HEK293T (cell line): ENCODE measurements around the gene TPSAB1.
"Not testable (repeated sequence)": the region's sequence is repeated elsewhere in the genome, so short reads cannot be mapped to it uniquely, and the experiment has no call there.

Experiments
- CTCF ChIA-PET: fragments of 350-600 bp; formaldehyde crosslinking; extraction: SDS; loops from one replicate; lab custom pipeline; 2021; ENCODE audit warnings: antibody characterized with exemption, inconsistent platforms; lab: Yijun Ruan, JAX
- POLR2A ChIA-PET: fragments of 350-600 bp; formaldehyde crosslinking; extraction: SDS; loops from one replicate; lab custom pipeline; 2020; ENCODE audit warnings: antibody characterized with exemption, inconsistent platforms; lab: Yijun Ruan, JAX
- DNase-seq: peaks from one replicate; pipeline ENCODE4 v3.0.0; 2012; ENCODE audit warnings: mixed read lengths; ENCODE audit errors: extremely low spot score
- ARNT ChIP-seq: fragments of 450-650 bp; IDR thresholded peaks from 2 replicates; pipeline ENCODE4 v1.6.1; 2017; ENCODE audit warnings: mild to moderate bottlenecking
- BHLHE40 ChIP-seq: fragments of 450-650 bp; IDR thresholded peaks from 2 replicates; pipeline ENCODE4 v1.6.1; 2016; ENCODE audit warnings: mild to moderate bottlenecking, moderate library complexity, borderline replicate concordance
- CTBP1 ChIP-seq: fragments of 450-650 bp; IDR thresholded peaks from 2 replicates; pipeline ENCODE4 v1.6.1; 2016; ENCODE audit warnings: borderline replicate concordance
- ELF4 ChIP-seq: fragments of 450-650 bp; IDR thresholded peaks from 2 replicates; pipeline ENCODE4 v1.6.1; 2017; ENCODE audit warnings: antibody characterized with exemption
- FOXA1 ChIP-seq: fragments of 450-650 bp; IDR thresholded peaks from 2 replicates; pipeline ENCODE4 v1.6.1; 2016; ENCODE audit warnings: mild to moderate bottlenecking
- FOXK2 ChIP-seq: fragments of 450-650 bp; IDR thresholded peaks from 2 replicates; pipeline ENCODE4 v1.6.1; 2016; ENCODE audit warnings: mild to moderate bottlenecking
- FOXM1 ChIP-seq: fragments of 450-650 bp; IDR thresholded peaks from 2 replicates; pipeline ENCODE4 v1.6.1; 2017; ENCODE audit warnings: mild to moderate bottlenecking, borderline replicate concordance
- HDGF ChIP-seq: fragments of 450-650 bp; IDR thresholded peaks from 2 replicates; pipeline ENCODE4 v1.6.1; 2017; ENCODE audit warnings: antibody characterized with exemption, borderline replicate concordance
- L3MBTL2 ChIP-seq: fragments of 450-650 bp; conservative IDR thresholded peaks from 2 replicates; pipeline ENCODE4 v1.6.1; 2016; ENCODE audit warnings: mild to moderate bottlenecking
- LEF1 ChIP-seq: fragments of 450-650 bp; IDR thresholded peaks from 2 replicates; pipeline ENCODE4 v1.6.1; 2017; ENCODE audit warnings: mild to moderate bottlenecking, borderline replicate concordance
- NFRKB ChIP-seq: fragments of 450-650 bp; IDR thresholded peaks from 2 replicates; pipeline ENCODE4 v1.6.1; 2016; ENCODE audit warnings: mild to moderate bottlenecking, moderate library complexity
- SP1 ChIP-seq: fragments of 450-650 bp; IDR thresholded peaks from 2 replicates; pipeline ENCODE4 v1.6.1; 2017
- SUZ12 ChIP-seq: fragments of 450-650 bp; IDR thresholded peaks from 2 replicates; pipeline ENCODE4 v1.6.1; 2016; ENCODE audit warnings: mild to moderate bottlenecking
- TARDBP ChIP-seq: fragments of 450-650 bp; IDR thresholded peaks from 2 replicates; pipeline ENCODE4 v1.6.1; 2016
- ZNF384 ChIP-seq: fragments of 450-650 bp; IDR thresholded peaks from 2 replicates; pipeline ENCODE4 v1.6.1; 2016
- TF ChIP-seq, protein P1 (sequence below): fragments of 450-650 bp; IDR thresholded peaks from 2 replicates; pipeline ENCODE4 v1.6.1; 2016

Gene TPSAB1

GRCh38 chr16:1265090-1265630 is 24.7 kb downstream of the TPSAB1 start:
- TF ChIP-seq ZNF384, result no peak
- TF ChIP-seq, protein P1, sequence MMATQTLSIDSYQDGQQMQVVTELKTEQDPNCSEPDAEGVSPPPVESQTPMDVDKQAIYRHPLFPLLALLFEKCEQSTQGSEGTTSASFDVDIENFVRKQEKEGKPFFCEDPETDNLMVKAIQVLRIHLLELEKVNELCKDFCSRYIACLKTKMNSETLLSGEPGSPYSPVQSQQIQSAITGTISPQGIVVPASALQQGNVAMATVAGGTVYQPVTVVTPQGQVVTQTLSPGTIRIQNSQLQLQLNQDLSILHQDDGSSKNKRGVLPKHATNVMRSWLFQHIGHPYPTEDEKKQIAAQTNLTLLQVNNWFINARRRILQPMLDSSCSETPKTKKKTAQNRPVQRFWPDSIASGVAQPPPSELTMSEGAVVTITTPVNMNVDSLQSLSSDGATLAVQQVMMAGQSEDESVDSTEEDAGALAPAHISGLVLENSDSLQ, result no peak
- TF ChIP-seq ELF4, result no peak
- no peak for TF ChIP-seq SP1
- CTCF ChIA-PET, result no interaction called here
- POLR2A ChIA-PET, result no interaction called here
- no peak for DNase-seq

- CTCF ChIA-PET, result no interaction called here
- no peak for TF ChIP-seq ARNT
- no peak for TF ChIP-seq LEF1
- no peak for TF ChIP-seq FOXM1
- TF ChIP-seq FOXA1, result no peak
- TF ChIP-seq BHLHE40, result no peak
- TF ChIP-seq, protein P1, result no peak
- TF ChIP-seq ZNF384, result no peak
- no peak for TF ChIP-seq NFRKB
- no peak for TF ChIP-seq ELF4
- no peak for TF ChIP-seq SUZ12
- TF ChIP-seq CTBP1, result no peak
- no peak for TF ChIP-seq L3MBTL2
- no peak for TF ChIP-seq HDGF
- no peak for TF ChIP-seq TARDBP
- TF ChIP-seq FOXK2, result no peak
- no peak for TF ChIP-seq SP1
- POLR2A ChIA-PET, result no interaction called here
- DNase-seq, result no peak
Observed at GRCh38 chr16:1265826-1266225, 25.3 kb downstream of the TPSAB1 start.

DNA sequence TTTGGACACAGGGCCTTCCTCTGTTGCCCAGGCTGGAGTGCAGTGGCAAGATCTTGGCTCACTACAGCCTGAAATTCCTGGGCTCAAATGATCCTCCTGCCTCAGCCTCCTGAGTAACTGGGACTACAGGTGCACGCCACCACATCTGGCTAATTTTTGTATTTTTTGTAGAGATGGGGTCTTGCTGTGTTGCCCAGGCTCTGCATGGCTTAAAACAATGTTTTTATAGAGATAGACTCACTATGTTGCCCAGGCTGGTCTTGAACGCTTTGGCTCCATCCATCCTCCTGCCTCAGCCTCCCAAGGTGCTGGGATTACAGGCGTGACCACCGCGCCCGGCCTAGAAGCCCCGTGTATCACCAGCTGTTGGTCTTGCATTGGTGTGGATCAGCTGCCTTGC is 28.9 kb downstream of the TPSAB1 start:
- POLR2A ChIA-PET, DNase-seq: not testable (repeated sequence)
- CTCF ChIA-PET, result interaction anchor here (0.6 kb wide), 1 partner anchor 31 kb away, joined by 3 read pairs; no protein-coding TSS in a partner anchor

DNA sequence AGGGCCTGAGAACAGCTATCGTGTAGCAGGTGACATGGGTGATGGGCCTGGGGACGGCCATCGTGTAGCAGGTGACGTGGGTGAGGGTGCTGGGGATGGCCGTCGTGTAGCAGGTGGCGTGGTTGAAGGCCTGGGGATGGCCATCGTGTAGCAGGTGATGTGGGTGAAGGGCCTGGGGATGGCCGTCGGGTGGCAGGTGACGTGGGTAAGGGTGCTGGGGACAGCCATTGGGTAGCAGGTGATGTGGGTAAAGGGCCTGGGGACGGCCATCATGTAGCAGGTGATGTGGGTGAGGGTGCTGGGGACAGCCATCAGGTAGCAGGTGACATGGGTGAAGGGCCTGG is 30.8 kb downstream of the TPSAB1 start:
- ChIA-PET POLR2A (interaction anchor here (1.0 kb wide), 1 partner anchor 435 kb away, joined by 3 read pairs; the partner anchor contains the start of gene MAPK8IP3), CTCF (no interaction called here)
- DNase-seq, result no peak
- TF ChIP-seq L3MBTL2 (no peak), TARDBP (no peak)

GRCh38 chr16:1271724-1272413 is 31.4 kb downstream of the TPSAB1 start:
- POLR2A ChIA-PET, DNase-seq: not testable (repeated sequence)

DNA sequence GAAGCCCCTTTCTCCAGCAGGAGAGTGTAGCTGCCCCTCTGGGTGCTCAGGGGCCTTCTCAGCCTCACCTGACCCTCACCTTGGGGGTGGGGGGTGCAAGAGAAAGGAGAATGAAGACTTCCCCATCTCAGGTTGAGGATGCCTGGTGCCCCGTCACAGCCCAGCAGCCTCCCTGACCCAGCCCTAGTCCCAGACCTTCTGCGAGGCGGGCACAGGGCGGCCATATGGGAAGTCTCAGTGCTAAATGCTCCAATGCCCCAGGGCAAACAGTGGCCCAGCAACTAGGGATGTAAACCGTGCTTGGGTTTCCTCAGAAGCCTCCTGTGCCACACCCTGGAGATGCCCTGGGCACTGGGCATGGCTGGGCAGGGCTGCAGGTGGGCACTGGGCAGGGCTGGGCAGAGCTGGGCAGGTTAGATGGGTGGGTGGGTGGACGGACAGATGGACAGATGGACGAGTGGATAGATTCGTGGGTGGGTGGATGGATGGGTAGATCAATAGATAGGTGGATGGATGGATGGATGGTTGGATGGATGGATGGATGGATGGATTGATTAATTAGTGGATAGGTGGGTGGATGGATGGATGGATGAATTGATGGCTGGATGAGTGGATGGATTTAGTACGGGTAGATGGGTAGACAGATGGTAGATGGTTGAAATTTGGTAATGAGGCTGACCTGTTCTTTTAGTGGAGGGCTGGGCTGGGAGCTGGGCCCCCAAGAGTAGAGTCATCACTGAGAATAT is 32.1 kb downstream of the TPSAB1 start:
- POLR2A ChIA-PET, result no interaction called here
- CTCF ChIA-PET, result no interaction called here
- DNase-seq, result no peak
- TF ChIP-seq HDGF (no peak), ZNF384 (no peak), FOXA1 (no peak)

More at GRCh38 chr16:1271724-1272413, 31.4 kb downstream of the TPSAB1 start:
- CTCF ChIA-PET, result not testable (repeated sequence)

- ChIA-PET CTCF (interaction anchor here (0.6 kb wide), 1 partner anchor 336 kb away, joined by 4 read pairs; no protein-coding TSS in a partner anchor), POLR2A (no interaction called here)
- no peak for TF ChIP-seq FOXA1
- TF ChIP-seq FOXM1, result no peak
- TF ChIP-seq LEF1, result no peak
- no peak for TF ChIP-seq ARNT
- TF ChIP-seq, protein P1, result no peak
- TF ChIP-seq BHLHE40, result no peak
- TF ChIP-seq SP1, result no peak
- no peak for TF ChIP-seq L3MBTL2
- no peak for TF ChIP-seq HDGF
- no peak for TF ChIP-seq ZNF384
- no peak for DNase-seq
Observed at GRCh38 chr16:1273816-1274215, 33.3 kb downstream of the TPSAB1 start.
